Nasal cavity respiratory epithelium epithelial cell of viscerocranial mucosa (primary cell): ENCODE data around the gene MEX3C. TPM values are rescaled to one million over a fixed set of nuclear protein-coding genes. Genes with fewer than 3 reads are reported as not detected.

Experiments
- total RNA-seq: library from RNA; depleted of rRNA; stranded (reverse); fragments of >200 nt; gene quantifications from 2 replicates; pipeline ENCODE4 v1.2.3, GENCODE V29; 2014

The MEX3C gene
- total RNA-seq: 58.8 and 82.7 TPM in 2 replicates

DNA sequence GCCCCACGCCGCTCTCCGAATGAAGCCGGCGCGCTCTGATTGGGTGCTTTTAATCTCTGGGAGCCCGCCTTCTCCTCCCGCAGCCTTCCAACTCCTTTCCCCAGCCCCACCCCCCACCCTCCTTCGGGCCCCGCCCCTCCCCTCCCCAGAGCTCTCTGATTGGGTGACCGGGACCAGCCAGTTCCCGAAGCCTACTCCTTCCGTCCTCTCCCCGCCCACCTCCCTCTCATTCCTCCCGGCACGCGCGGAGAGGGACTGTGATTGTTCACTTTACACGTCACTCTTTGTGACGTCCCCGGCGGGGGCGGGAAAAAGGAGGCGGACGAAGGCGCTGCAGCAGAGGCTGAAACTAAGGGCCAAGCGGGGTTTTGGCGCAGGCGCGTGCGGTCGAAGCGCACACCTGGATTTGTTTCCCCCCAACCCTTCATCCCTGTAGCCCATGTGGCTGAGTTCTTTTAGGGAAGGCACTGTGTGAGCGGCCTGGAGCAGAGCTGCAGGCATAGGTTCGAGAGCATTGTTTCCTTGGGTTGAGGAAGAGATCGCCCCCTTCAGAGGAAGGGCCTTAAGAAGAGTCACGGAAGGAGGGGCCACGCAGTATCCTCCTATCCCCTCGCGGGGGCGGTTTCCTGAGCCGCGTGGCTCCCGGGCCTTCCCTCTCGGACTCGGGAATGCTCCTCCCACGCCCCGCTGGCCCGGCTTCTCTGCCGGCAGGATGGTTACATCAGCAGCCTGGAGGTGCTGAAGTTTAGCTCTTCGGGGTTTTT lies at the start of gene MEX3C:
MEX3C (minus strand) TSS at position 21 of the 764 bp plus-strand sequence. CDS start 361 bp downstream, outside the sequence.

Other genes starting within 250 kb of the MEX3C start
- gene ELAC1, start 229.6 kb downstream of the MEX3C start, total RNA-seq: 3.8 and 5.2 TPM in 2 replicates
- 41.0 and 106 TPM in 2 replicates for gene SMAD4, start 167.5 kb downstream of the MEX3C start, total RNA-seq